Choroid plexus epithelial cell (primary cell): Measurements from ENCODE around the gene ANKRD13C.

ENCODE experiments used
- DNase-seq: peaks from one replicate; pipeline ENCODE4 v3.0.0-alpha.2; 2010; ENCODE audit warnings: low read depth
- H3K4me3 ChIP-seq: 2 replicates; pipeline ENCODE4 v1.5.1; 2011; ENCODE audit warnings: low read depth, mild to moderate bottlenecking, control low read depth, low read length, moderate library complexity
- CTCF ChIP-seq: conservative IDR thresholded peaks from 2 replicates; pipeline ENCODE4 v1.5.1; 2011; ENCODE audit warnings: low read depth, mild to moderate bottlenecking, control low read depth, inconsistent platforms, low read length, moderate library complexity

ANKRD13C gene

GRCh38 chr1:70392626-70393025 lies 38.1 kb upstream of the ANKRD13C start:
- no peak for DNase-seq
- no peak for TF ChIP-seq CTCF
- H3K4me3 ChIP-seq, result no peak overlapping the region

- H3K4me3 ChIP-seq, result no peak overlapping the region
- DNase-seq, result no peak
- no peak for TF ChIP-seq CTCF
Observed at GRCh38 chr1:70387507-70387906, 33.0 kb upstream of the ANKRD13C start.

DNA sequence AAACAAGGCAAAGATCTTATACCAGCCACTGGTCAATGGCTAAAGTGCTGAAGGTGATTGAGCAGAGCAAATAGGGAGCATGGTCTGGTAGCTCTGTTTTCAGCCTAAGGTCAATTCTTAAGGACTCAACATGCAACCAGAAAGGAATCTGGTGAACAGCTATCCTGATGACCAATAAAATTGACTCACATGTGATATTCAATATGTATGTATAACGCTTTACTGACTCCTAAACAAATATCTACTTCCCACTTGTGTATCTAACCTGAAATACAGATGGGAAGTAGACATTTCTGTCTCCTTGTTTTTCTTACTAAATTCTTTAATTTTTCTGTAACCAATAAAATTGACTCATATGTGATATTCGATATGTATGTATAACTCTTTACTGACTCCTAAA lies 31.6 kb upstream of the ANKRD13C start:
- no peak overlapping the region for H3K4me3 ChIP-seq
- DNase-seq, result no peak
- TF ChIP-seq CTCF, result no peak

DNA sequence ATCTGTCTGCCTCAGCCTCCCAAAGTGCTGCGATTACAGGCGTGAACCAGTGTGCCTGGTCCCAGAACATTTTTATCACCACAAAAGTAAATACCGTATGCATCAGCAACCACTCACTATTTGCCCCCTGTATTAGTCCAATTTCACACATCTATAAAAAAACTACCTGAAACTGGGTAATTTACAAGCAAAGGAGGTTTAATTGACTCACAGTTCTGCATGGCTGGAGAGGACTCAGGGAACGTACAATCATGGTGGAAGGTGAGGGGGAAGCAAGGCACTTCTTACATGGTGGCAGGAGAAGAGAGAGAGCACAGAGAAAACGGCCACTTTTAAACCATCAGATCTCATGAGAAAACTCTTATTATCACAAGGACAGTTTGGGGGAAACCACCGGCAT lies 31.0 kb upstream of the ANKRD13C start:
- DNase-seq, result no peak
- no peak for TF ChIP-seq CTCF
- H3K4me3 ChIP-seq, result no peak overlapping the region

DNA sequence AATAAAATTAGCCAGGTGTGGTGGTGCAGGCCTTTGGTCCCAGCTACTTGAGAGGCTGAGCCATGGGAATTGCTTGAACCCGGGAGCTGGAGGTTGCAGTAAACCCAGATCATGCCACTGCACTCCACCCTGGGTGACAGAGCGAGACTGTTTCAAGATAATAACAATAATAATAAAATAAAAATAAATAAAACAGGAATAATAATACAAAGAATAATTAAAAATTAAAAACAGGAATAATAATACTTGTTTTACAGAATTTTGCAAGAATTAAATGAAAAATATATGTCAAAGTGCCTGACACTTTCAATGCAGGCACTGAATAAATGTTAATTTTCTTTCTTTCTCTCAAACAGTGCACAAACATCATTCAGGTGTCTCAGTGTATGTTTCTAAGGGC lies 30.0 kb upstream of the ANKRD13C start:
- TF ChIP-seq CTCF, result no peak
- DNase-seq, result no peak
- H3K4me3 ChIP-seq, result no peak overlapping the region

DNA sequence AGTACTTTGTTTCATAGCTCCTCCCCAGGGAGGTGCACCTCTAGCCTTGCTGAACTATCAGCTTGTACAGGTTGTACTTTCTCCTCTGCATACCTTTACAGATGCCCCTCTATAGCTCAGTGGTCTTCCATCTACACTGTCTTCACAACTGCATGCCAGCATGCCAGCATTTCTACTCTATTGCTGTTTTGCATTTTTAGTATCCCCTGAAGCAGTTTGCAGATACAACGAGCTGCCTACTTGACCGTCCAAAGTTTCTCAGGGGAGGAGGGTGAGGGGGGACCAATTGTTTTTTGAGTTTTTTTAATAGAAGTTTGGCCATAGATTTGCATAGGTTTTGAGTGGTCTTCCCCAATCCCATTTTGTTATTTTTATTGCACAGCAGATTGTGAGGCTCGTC lies 29.0 kb upstream of the ANKRD13C start:
- no peak for DNase-seq

More for the DNA sequence above, 29.0 kb upstream of the ANKRD13C start:
- H3K4me3 ChIP-seq, result no peak overlapping the region
- TF ChIP-seq CTCF, result no peak
